ENCODE data around the gene LSM11.
"Not testable (repeated sequence)": the region's sequence is repeated elsewhere in the genome, so short reads cannot be mapped to it uniquely, and the experiment has no call there.

LSM11 gene

GRCh38 chr5:157743163-157744050, at the start of gene LSM11:
TSS of gene LSM11 (plus strand) at chr5:157743712. CDS start at chr5:157743751, 39 bp downstream.
- Histone ChIP-seq H3K4me1 (ENCODE audit: control insufficient read depth in 1 of 2, insufficient read depth in 2 of 2, low read length in 2 of 2) (peaks cover 5 to 17% of the 10 kb centered on the region in 2 donors), H3K27me3 (ENCODE audit: low read depth, low read length) (no peaks in the 10 kb centered on the region), H3K36me3 (ENCODE audit: control insufficient read depth in 1 of 2, insufficient read depth in 2 of 2, low read length in 2 of 2) (peaks cover 3 to 10% of the 10 kb centered on the region in 2 donors), H3K4me3 (ENCODE audit: low read depth in 1 of 2, low read length in 2 of 2) (peak within 1 kb of the TSS; percentile 86 to 91), H3K27ac (ENCODE audit: low read length) (peak within 1 kb of the TSS; percentile 72), H3K9me3 (ENCODE audit: control insufficient read depth in 1 of 2, low read length in 2 of 2) (no peaks in the 10 kb centered on the region)

- not testable (repeated sequence) for H3K9me3 ChIP-seq (ENCODE audit: control insufficient read depth in 1 of 2, low read length in 2 of 2); H3K4me3 ChIP-seq (ENCODE audit: low read depth in 1 of 2, low read length in 2 of 2); H3K27me3 ChIP-seq (ENCODE audit: low read depth, low read length); H3K36me3 ChIP-seq (ENCODE audit: control insufficient read depth in 1 of 2, insufficient read depth in 2 of 2, low read length in 2 of 2); H3K4me1 ChIP-seq (ENCODE audit: control insufficient read depth in 1 of 2, insufficient read depth in 2 of 2, low read length in 2 of 2); H3K27ac ChIP-seq (ENCODE audit: low read length)
Observed at GRCh38 chr5:157693816-157694215, 49.7 kb upstream of the LSM11 start.

- H3K4me3 ChIP-seq (ENCODE audit: low read depth in 1 of 2, low read length in 2 of 2); H3K36me3 ChIP-seq (ENCODE audit: control insufficient read depth in 1 of 2, insufficient read depth in 2 of 2, low read length in 2 of 2); H3K9me3 ChIP-seq (ENCODE audit: control insufficient read depth in 1 of 2, low read length in 2 of 2); H3K4me1 ChIP-seq (ENCODE audit: control insufficient read depth in 1 of 2, insufficient read depth in 2 of 2, low read length in 2 of 2); H3K27ac ChIP-seq (ENCODE audit: low read length); H3K27me3 ChIP-seq (ENCODE audit: low read depth, low read length): not testable (repeated sequence)
Observed at GRCh38 chr5:157696154-157696553, 47.4 kb upstream of the LSM11 start.

GRCh38 chr5:157698674-157699073, 44.8 kb upstream of the LSM11 start:
- not testable (repeated sequence) for H3K27ac ChIP-seq (ENCODE audit: low read length); H3K27me3 ChIP-seq (ENCODE audit: low read depth, low read length); H3K4me3 ChIP-seq (ENCODE audit: low read depth in 1 of 2, low read length in 2 of 2); H3K4me1 ChIP-seq (ENCODE audit: control insufficient read depth in 1 of 2, insufficient read depth in 2 of 2, low read length in 2 of 2); H3K9me3 ChIP-seq (ENCODE audit: control insufficient read depth in 1 of 2, low read length in 2 of 2); H3K36me3 ChIP-seq (ENCODE audit: control insufficient read depth in 1 of 2, insufficient read depth in 2 of 2, low read length in 2 of 2)

GRCh38 chr5:157703736-157704135, 39.8 kb upstream of the LSM11 start:
- Histone ChIP-seq H3K9me3 (ENCODE audit: control insufficient read depth in 1 of 2, low read length in 2 of 2) (peaks cover 0 to 6% of the 10 kb centered on the region in 2 donors), H3K27ac (ENCODE audit: low read length) (no peak overlapping the region), H3K27me3 (ENCODE audit: low read depth, low read length) (no peaks in the 10 kb centered on the region), H3K4me3 (ENCODE audit: low read depth in 1 of 2, low read length in 2 of 2) (no peak overlapping the region), H3K36me3 (ENCODE audit: control insufficient read depth in 1 of 2, insufficient read depth in 2 of 2, low read length in 2 of 2) (no peaks in the 10 kb centered on the region), H3K4me1 (ENCODE audit: control insufficient read depth in 1 of 2, insufficient read depth in 2 of 2, low read length in 2 of 2) (no peaks in the 10 kb centered on the region)

- H3K4me3 ChIP-seq (ENCODE audit: low read depth in 1 of 2, low read length in 2 of 2) = no peak overlapping the region
- H3K27me3 ChIP-seq (ENCODE audit: low read depth, low read length) = no peaks in the 10 kb centered on the region
- H3K36me3 ChIP-seq (ENCODE audit: control insufficient read depth in 1 of 2, insufficient read depth in 2 of 2, low read length in 2 of 2) = no peaks in the 10 kb centered on the region
- H3K4me1 ChIP-seq (ENCODE audit: control insufficient read depth in 1 of 2, insufficient read depth in 2 of 2, low read length in 2 of 2) = no peaks in the 10 kb centered on the region
- no peaks in the 10 kb centered on the region for H3K9me3 ChIP-seq (ENCODE audit: control insufficient read depth in 1 of 2, low read length in 2 of 2)
- no peak overlapping the region for H3K27ac ChIP-seq (ENCODE audit: low read length)
Observed at GRCh38 chr5:157708866-157709265, 34.6 kb upstream of the LSM11 start.

- H3K36me3 ChIP-seq (ENCODE audit: control insufficient read depth in 1 of 2, insufficient read depth in 2 of 2, low read length in 2 of 2) = no peaks in the 10 kb centered on the region
- no peak overlapping the region for H3K27ac ChIP-seq (ENCODE audit: low read length)
- H3K27me3 ChIP-seq (ENCODE audit: low read depth, low read length) = no peaks in the 10 kb centered on the region
- H3K9me3 ChIP-seq (ENCODE audit: control insufficient read depth in 1 of 2, low read length in 2 of 2) = no peaks in the 10 kb centered on the region
- H3K4me3 ChIP-seq (ENCODE audit: low read depth in 1 of 2, low read length in 2 of 2) = no peak overlapping the region
- no peaks in the 10 kb centered on the region for H3K4me1 ChIP-seq (ENCODE audit: control insufficient read depth in 1 of 2, insufficient read depth in 2 of 2, low read length in 2 of 2)
Observed at GRCh38 chr5:157709346-157709745, 34.2 kb upstream of the LSM11 start.

GRCh38 chr5:157710431-157710830, 33.1 kb upstream of the LSM11 start:
- Histone ChIP-seq H3K36me3 (ENCODE audit: control insufficient read depth in 1 of 2, insufficient read depth in 2 of 2, low read length in 2 of 2) (no peaks in the 10 kb centered on the region), H3K9me3 (ENCODE audit: control insufficient read depth in 1 of 2, low read length in 2 of 2) (no peaks in the 10 kb centered on the region), H3K4me3 (ENCODE audit: low read depth in 1 of 2, low read length in 2 of 2) (no peak overlapping the region), H3K27ac (ENCODE audit: low read length) (no peak overlapping the region), H3K27me3 (ENCODE audit: low read depth, low read length) (no peaks in the 10 kb centered on the region), H3K4me1 (ENCODE audit: control insufficient read depth in 1 of 2, insufficient read depth in 2 of 2, low read length in 2 of 2) (no peaks in the 10 kb centered on the region)

- no peaks in the 10 kb centered on the region for H3K36me3 ChIP-seq (ENCODE audit: control insufficient read depth in 1 of 2, insufficient read depth in 2 of 2, low read length in 2 of 2)
- no peaks in the 10 kb centered on the region for H3K27me3 ChIP-seq (ENCODE audit: low read depth, low read length)
- H3K4me3 ChIP-seq (ENCODE audit: low read depth in 1 of 2, low read length in 2 of 2) = no peak overlapping the region
- no peak overlapping the region for H3K27ac ChIP-seq (ENCODE audit: low read length)
- H3K9me3 ChIP-seq (ENCODE audit: control insufficient read depth in 1 of 2, low read length in 2 of 2) = no peaks in the 10 kb centered on the region
- no peaks in the 10 kb centered on the region for H3K4me1 ChIP-seq (ENCODE audit: control insufficient read depth in 1 of 2, insufficient read depth in 2 of 2, low read length in 2 of 2)
Observed at GRCh38 chr5:157710882-157711281, 32.6 kb upstream of the LSM11 start.

- no peak overlapping the region for H3K27ac ChIP-seq (ENCODE audit: low read length)
- no peaks in the 10 kb centered on the region for H3K27me3 ChIP-seq (ENCODE audit: low read depth, low read length)
- H3K36me3 ChIP-seq (ENCODE audit: control insufficient read depth in 1 of 2, insufficient read depth in 2 of 2, low read length in 2 of 2) = no peaks in the 10 kb centered on the region
- H3K4me3 ChIP-seq (ENCODE audit: low read depth in 1 of 2, low read length in 2 of 2) = no peak overlapping the region
- no peaks in the 10 kb centered on the region for H3K9me3 ChIP-seq (ENCODE audit: control insufficient read depth in 1 of 2, low read length in 2 of 2)
- H3K4me1 ChIP-seq (ENCODE audit: control insufficient read depth in 1 of 2, insufficient read depth in 2 of 2, low read length in 2 of 2) = peaks cover 4 to 9% of the 10 kb centered on the region in 2 donors
Observed at GRCh38 chr5:157713830-157714595, 29.5 kb upstream of the LSM11 start.

GRCh38 chr5:157714596-157714864, 29.0 kb upstream of the LSM11 start:
- Histone ChIP-seq H3K4me3 (ENCODE audit: low read depth in 1 of 2, low read length in 2 of 2) (no peak overlapping the region), H3K27me3 (ENCODE audit: low read depth, low read length) (no peaks in the 10 kb centered on the region), H3K36me3 (ENCODE audit: control insufficient read depth in 1 of 2, insufficient read depth in 2 of 2, low read length in 2 of 2) (no peaks in the 10 kb centered on the region), H3K9me3 (ENCODE audit: control insufficient read depth in 1 of 2, low read length in 2 of 2) (no peaks in the 10 kb centered on the region), H3K4me1 (ENCODE audit: control insufficient read depth in 1 of 2, insufficient read depth in 2 of 2, low read length in 2 of 2) (peaks cover 4 to 9% of the 10 kb centered on the region in 2 donors), H3K27ac (ENCODE audit: low read length) (no peak overlapping the region)
